ENCODE data around the gene TBX21. TPM values are rescaled to one million over a fixed set of nuclear protein-coding genes. Genes with fewer than 3 reads are reported as not detected.

TBX21 gene
- total RNA-seq, 4 donors from 2014 or later = 0.42 to 2.2 (median 0.61) TPM

DNA sequence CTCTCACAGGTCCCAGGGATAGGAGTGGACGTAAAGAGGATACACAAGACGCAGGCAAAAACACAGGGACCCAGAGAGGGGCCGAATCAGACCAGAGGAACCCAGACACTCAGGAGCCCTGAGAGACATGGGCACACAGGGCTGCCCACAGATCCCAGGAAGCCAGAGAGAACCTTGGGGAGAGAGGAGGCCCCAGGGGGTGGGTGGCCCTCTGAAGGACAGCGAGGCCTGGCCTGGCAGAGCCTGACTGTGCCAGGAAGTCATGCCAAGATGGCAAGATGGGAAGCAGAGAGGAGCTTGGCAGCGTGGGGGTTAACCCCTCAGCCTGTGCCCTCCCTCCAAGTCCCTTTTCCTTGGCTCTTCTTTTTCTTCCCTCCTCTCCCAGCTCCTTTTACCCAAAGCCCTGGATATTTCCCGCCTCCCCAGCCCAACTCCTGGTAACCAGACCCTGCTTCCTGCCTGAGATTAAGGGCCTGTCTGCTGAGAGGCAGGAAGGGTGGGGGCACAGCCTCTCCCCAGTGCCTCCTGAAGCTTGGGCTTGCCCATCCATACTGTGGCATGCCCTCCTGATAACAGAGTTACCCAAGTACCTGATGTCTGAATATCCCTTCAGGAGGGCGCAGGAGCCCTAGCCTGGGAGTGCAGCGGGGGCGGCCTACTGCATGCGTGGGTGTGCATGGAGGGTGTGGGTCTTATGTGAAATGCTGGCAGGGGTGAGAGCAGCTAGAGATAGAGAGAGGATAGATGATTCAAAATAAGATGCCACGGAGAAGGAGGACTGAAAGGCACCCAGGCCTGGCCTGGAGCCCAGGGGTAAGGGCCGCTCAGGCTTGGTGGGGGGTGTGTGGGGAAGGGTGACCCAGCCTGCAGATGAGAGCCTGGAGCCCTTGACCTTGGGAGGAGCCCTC lies 6.0 kb upstream of the TBX21 start:
- Histone ChIP-seq H3K9me3 (no peaks in the 10 kb centered on the region), H3K36me3 (no peaks in the 10 kb centered on the region), H3K27ac (replicated peaks in 1 of 4) (no peak overlapping the region), H3K4me1 (peaks cover 0 to 1% (median 0%) of the 10 kb centered on the region in 4 donors), H3K27me3 (peaks cover 0 to 88% (median 6%) of the 10 kb centered on the region in 4 donors), H3K4me3 (no peak overlapping the region)
- WGBS = 85% methylated on average over 12 of the region's 12 CpGs
- intact Hi-C loops (cut with DNase I) = no loop called here
- no peak for DNase-seq (ENCODE audit: extremely low spot score)
- TF ChIP-seq EP300 (IDR thresholded peaks at IDR 0.05) (no peak), POLR2AphosphoS5 (IDR thresholded peaks at IDR 0.05) (no peak), POLR2A (IDR thresholded peaks at IDR 0.05; ENCODE audit: low read depth) (no peak)
- TF ChIP-seq, protein P1, sequence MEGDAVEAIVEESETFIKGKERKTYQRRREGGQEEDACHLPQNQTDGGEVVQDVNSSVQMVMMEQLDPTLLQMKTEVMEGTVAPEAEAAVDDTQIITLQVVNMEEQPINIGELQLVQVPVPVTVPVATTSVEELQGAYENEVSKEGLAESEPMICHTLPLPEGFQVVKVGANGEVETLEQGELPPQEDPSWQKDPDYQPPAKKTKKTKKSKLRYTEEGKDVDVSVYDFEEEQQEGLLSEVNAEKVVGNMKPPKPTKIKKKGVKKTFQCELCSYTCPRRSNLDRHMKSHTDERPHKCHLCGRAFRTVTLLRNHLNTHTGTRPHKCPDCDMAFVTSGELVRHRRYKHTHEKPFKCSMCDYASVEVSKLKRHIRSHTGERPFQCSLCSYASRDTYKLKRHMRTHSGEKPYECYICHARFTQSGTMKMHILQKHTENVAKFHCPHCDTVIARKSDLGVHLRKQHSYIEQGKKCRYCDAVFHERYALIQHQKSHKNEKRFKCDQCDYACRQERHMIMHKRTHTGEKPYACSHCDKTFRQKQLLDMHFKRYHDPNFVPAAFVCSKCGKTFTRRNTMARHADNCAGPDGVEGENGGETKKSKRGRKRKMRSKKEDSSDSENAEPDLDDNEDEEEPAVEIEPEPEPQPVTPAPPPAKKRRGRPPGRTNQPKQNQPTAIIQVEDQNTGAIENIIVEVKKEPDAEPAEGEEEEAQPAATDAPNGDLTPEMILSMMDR (IDR thresholded peaks at IDR 0.05) = no peak

DNA sequence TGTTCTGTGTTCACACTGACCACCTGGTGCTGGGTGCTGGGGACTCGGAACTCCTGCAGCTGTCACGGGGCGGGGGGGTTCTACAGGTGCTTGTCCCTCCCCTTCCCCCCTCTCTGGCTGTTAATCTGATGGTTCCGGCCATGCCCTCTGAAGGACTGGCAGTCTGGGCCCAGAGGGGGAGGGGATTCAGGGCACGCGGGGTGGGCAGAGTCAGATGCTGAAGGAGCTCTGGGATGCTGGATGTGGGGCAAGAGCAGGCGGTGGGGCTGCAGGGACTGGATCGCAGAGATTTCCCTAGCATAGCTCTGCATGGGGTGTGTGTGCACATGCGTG lies 5.4 kb upstream of the TBX21 start:
- intact Hi-C loops (cut with DNase I) = no loop called here
- Histone ChIP-seq H3K36me3 (no peaks in the 10 kb centered on the region), H3K27ac (replicated peaks in 1 of 4) (no peak overlapping the region), H3K27me3 (peaks cover 0 to 88% (median 11%) of the 10 kb centered on the region in 4 donors), H3K4me1 (peaks cover 0 to under 1% (median under 1%) of the 10 kb centered on the region in 4 donors), H3K4me3 (no peak overlapping the region), H3K9me3 (no peaks in the 10 kb centered on the region)
- WGBS = 87% methylated on average over 8 of the region's 9 CpGs
- TF ChIP-seq, protein P1 (IDR thresholded peaks at IDR 0.05) = no peak
- TF ChIP-seq EP300 (IDR thresholded peaks at IDR 0.05) (no peak), POLR2AphosphoS5 (IDR thresholded peaks at IDR 0.05) (no peak), POLR2A (IDR thresholded peaks at IDR 0.05; ENCODE audit: low read depth) (no peak)
- no peak for DNase-seq (ENCODE audit: extremely low spot score)

GRCh38 chr17:47728214-47728877 lies 4.7 kb upstream of the TBX21 start:
- H3K27ac ChIP-seq (replicated peaks in 1 of 4) = no peak overlapping the region
- TF ChIP-seq POLR2AphosphoS5 (IDR thresholded peaks at IDR 0.05) (no peak), POLR2A (IDR thresholded peaks at IDR 0.05; ENCODE audit: low read depth) (no peak), EP300 (IDR thresholded peaks at IDR 0.05) (no peak)
- TF ChIP-seq, protein P1 (IDR thresholded peaks at IDR 0.05) = no peak
- H3K27me3 ChIP-seq = peaks cover 0 to 90% (median 18%) of the 10 kb centered on the region in 4 donors
- intact Hi-C loops (cut with DNase I) = no loop called here
- no peaks in the 10 kb centered on the region for H3K36me3 ChIP-seq
- DNase-seq (ENCODE audit: extremely low spot score) = no peak
- no peak overlapping the region for H3K4me3 ChIP-seq
- WGBS = 89% methylated on average over 4 of the region's 4 CpGs
- H3K9me3 ChIP-seq = no peaks in the 10 kb centered on the region
- peaks cover 2 to 7% (median 7%) of the 10 kb centered on the region in 4 donors for H3K4me1 ChIP-seq

DNA sequence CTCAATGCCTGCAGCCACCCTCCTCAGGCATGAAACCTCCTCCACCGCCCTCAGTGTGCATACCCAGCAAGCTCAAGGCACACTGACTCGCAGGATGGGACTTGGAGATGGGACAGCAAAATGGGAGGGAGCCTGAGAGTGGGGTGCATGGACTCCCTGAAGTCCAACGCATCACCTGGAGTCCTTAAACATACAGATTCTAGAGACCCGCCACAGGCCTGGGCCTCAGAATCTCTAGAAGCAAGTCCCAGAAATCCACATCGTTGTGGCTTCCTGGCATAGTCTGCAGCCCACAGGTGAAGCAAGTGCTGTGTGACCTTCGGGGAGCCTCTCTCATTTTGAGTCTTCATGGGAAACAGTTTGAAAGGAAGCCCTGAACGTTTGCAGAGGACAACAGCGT lies 3.6 kb upstream of the TBX21 start:
- Histone ChIP-seq H3K36me3 (no peaks in the 10 kb centered on the region), H3K27ac (replicated peaks in 1 of 4) (no peak overlapping the region), H3K4me1 (peaks cover 3 to 16% (median 14%) of the 10 kb centered on the region in 4 donors), H3K9me3 (no peaks in the 10 kb centered on the region), H3K27me3 (peaks cover 0 to 91% (median 25%) of the 10 kb centered on the region in 4 donors), H3K4me3 (no peak overlapping the region)
- TF ChIP-seq POLR2AphosphoS5 (IDR thresholded peaks at IDR 0.05) = no peak
- TF ChIP-seq, protein P1 (IDR thresholded peaks at IDR 0.05) = no peak
- no peak for TF ChIP-seq POLR2A (IDR thresholded peaks at IDR 0.05; ENCODE audit: low read depth)
- no peak for TF ChIP-seq EP300 (IDR thresholded peaks at IDR 0.05)
- 79% methylated on average over 6 of the region's 8 CpGs for WGBS
- intact Hi-C loops (cut with DNase I) = no loop called here
- DNase-seq (ENCODE audit: extremely low spot score) = no peak
